Panc1 (cell line): Measurements from ENCODE around the gene HOXD11. TPM values are rescaled to one million over a fixed set of nuclear protein-coding genes. Genes with fewer than 3 reads are reported as not detected.

Experiments
- ATAC-seq: fragments of 200-7000 bp; cut with Tn5 transposase; 2 replicates; pipeline ENCODE4 v1.9.1; 2020; ENCODE audit warnings: mild to moderate bottlenecking, moderate library complexity
- BruUV-seq: library from RNA; stranded (reverse); fragments of 400-500 nt; replicated peaks from 2 replicates; lab custom pipeline; 2021; lab: Mats Ljungman, UMichigan
- CTCF ChIA-PET: fragments of 300-600 bp; sonication (Branson Sonifier 250); formaldehyde crosslinking; loops from one replicate; lab custom pipeline; 2022; ENCODE audit warnings: antibody characterized with exemption; lab: Charles Lee
- POLR2A ChIA-PET: fragments of 300-600 bp; sonication (Branson Sonifier 250); formaldehyde crosslinking; loops from one replicate; lab custom pipeline; 2022; ENCODE audit warnings: antibody characterized with exemption; lab: Charles Lee
- DNase-seq: peaks from one replicate; pipeline ENCODE4 v3.0.0-alpha.2; 2010; ENCODE audit warnings: low read depth, low spot score
- H3K27ac ChIP-seq: 2 replicates; pipeline ENCODE4 v1.5.1; 2011; ENCODE audit warnings: mild to moderate bottlenecking, low read length, inconsistent platforms
- H3K27me3 ChIP-seq: fragments of 200-500 bp; sonication (Bioruptor generic); 2 replicates; pipeline ENCODE4 v1.6.0; 2014; ENCODE audit warnings: low read length, inconsistent platforms; ENCODE audit not compliant: control insufficient read depth, insufficient read depth
- H3K36me3 ChIP-seq: fragments of 200-500 bp; sonication (Bioruptor generic); 2 replicates; pipeline ENCODE4 v1.5.1; 2014; ENCODE audit warnings: inconsistent platforms, mild to moderate bottlenecking, low read length, moderate library complexity; ENCODE audit not compliant: control insufficient read depth, insufficient read depth
- H3K4me1 ChIP-seq: 2 replicates; pipeline ENCODE4 v1.5.1; 2011; ENCODE audit warnings: inconsistent platforms, mild to moderate bottlenecking, low read length, moderate library complexity; ENCODE audit not compliant: control insufficient read depth, insufficient read depth
- H3K4me3 ChIP-seq, 2 experiments: 2 replicates each; pipeline ENCODE4 v1.5.1; 2011 to 2012; ENCODE audit warnings: low read depth in 2 of 2, low read length in 2 of 2, mild to moderate bottlenecking in 2 of 2, inconsistent platforms in 1 of 2, moderate library complexity in 1 of 2
- H3K9me3 ChIP-seq: fragments of 200-500 bp; sonication (Bioruptor generic); 2 replicates; pipeline ENCODE4 v1.5.1; 2014; ENCODE audit warnings: low read depth, mild to moderate bottlenecking, inconsistent platforms, low read length, moderate library complexity; ENCODE audit not compliant: control insufficient read depth, insufficient read depth
- CTCF ChIP-seq: fragments of 450-650 bp; IDR thresholded peaks from 2 replicates; pipeline ENCODE4 v1.5.1; 2017; ENCODE audit warnings: mild to moderate bottlenecking
- POLR2AphosphoS5 ChIP-seq: IDR thresholded peaks from 2 replicates; pipeline ENCODE4 v1.6.1; 2012; ENCODE audit warnings: mild to moderate bottlenecking, low read depth, low read length, moderate library complexity
- REST ChIP-seq, 2 experiments: IDR thresholded peaks; 2 replicates each; pipeline ENCODE4 v1.6.1; 2011 to 2012; ENCODE audit warnings: low read depth in 2 of 2, control low read depth in 1 of 2, low read length in 1 of 2, mild to moderate bottlenecking in 1 of 2, moderate library complexity in 1 of 2; ENCODE audit not compliant: insufficient read depth in 1 of 2
- SIN3A ChIP-seq: IDR thresholded peaks from 2 replicates; pipeline ENCODE4 v1.6.1; 2012; ENCODE audit warnings: low read depth, mild to moderate bottlenecking, low read length, moderate library complexity, borderline replicate concordance; ENCODE audit not compliant: insufficient read depth
- TCF7L2 ChIP-seq: IDR thresholded peaks from 2 replicates; pipeline ENCODE4 v1.6.1; 2011; ENCODE audit warnings: mild to moderate bottlenecking, low read depth, low read length, inconsistent platforms
- in situ Hi-C: cut with HindIII; loops from 2 replicates; pipeline ENCODE4 v1.10.0; 2016; ENCODE audit warnings: low sequenced_read_pairs, low pct_unique_long_range_greater_than_20kb
- intact Hi-C: fragments of 100-400 bp; cut with micrococcal nuclease; formaldehyde crosslinking; loops from one replicate; pipeline ENCODE4 v1.10.0; 2022; ENCODE audit not compliant: unreplicated experiment
- total RNA-seq: library from RNA; stranded (reverse); gene quantifications from one replicate; pipeline ENCODE4 v1.2.1, GENCODE V29; 2021; ENCODE audit not compliant: unreplicated experiment

The HOXD11 gene
- total RNA-seq, 1 experiment from 2014 or later = 0.49 TPM

- intact Hi-C loops (loop anchor here (10.0 kb wide), 1 partner anchor 119 kb away; no protein-coding TSS in a partner anchor), in situ Hi-C loops (no loop called here)
- peak within 1 kb of the TSS in 1 of 2 experiments; percentile 48; a peak in 2 of 4 replicates for H3K4me3 ChIP-seq
- ATAC-seq = no peak
- BruUV-seq = no TSS peak
- H3K27me3 ChIP-seq = peaks cover 25% of the 10 kb centered on the region
- CTCF ChIA-PET = no interaction called here
- POLR2A ChIA-PET = no interaction called here
- H3K4me1 ChIP-seq = peaks cover 9% of the 10 kb centered on the region
- DNase-seq = no peak
- no peaks in the 10 kb centered on the region for H3K9me3 ChIP-seq
- H3K36me3 ChIP-seq = no peaks in the 10 kb centered on the region
- TF ChIP-seq CTCF (no peak), TCF7L2 (no peak), POLR2AphosphoS5 (no peak), SIN3A (no peak), REST (IDR thresholded peaks at IDR 0.05; ENCODE audit: insufficient read depth in 1 of 2, low read depth in 2 of 2, low read length in 1 of 2) (no peak)
- no peak within 1 kb of the TSS for H3K27ac ChIP-seq
These were observed 23.3 kb upstream of the HOXD11 start, which contains the start of gene EVX2 for GRCh38 chr2:176083796-176084261. Gene EVX2 (minus strand): TSS chr2:176083962. CDS start chr2:176083776, 186 bp downstream.

- ATAC-seq (no peak), DNase-seq (no peak)
- intact Hi-C loops (loop anchor here (10.0 kb wide), 1 partner anchor 120 kb away; no protein-coding TSS in a partner anchor), in situ Hi-C loops (no loop called here)
- H3K9me3 ChIP-seq = no peaks in the 10 kb centered on the region
- H3K27me3 ChIP-seq = peaks cover 33% of the 10 kb centered on the region
- H3K36me3 ChIP-seq = no peaks in the 10 kb centered on the region
- no TSS peak for BruUV-seq
- CTCF ChIA-PET = no interaction called here
- no peak overlapping the region for H3K27ac ChIP-seq
- POLR2A ChIA-PET = no interaction called here
- peak overlapping the region in 1 of 2 experiments; percentile 48; a peak in 2 of 4 replicates for H3K4me3 ChIP-seq
- TF ChIP-seq POLR2AphosphoS5 = no peak
- TF ChIP-seq REST (IDR thresholded peaks at IDR 0.05; ENCODE audit: insufficient read depth in 1 of 2, low read depth in 2 of 2, low read length in 1 of 2) = no peak
- no peak for TF ChIP-seq TCF7L2
- no peak for TF ChIP-seq SIN3A
- no peak for TF ChIP-seq CTCF
- H3K4me1 ChIP-seq = peaks cover 9% of the 10 kb centered on the region
These were observed 22.4 kb upstream of the HOXD11 start for GRCh38 chr2:176084611-176085119.
